H1 (cell line): ENCODE measurements around the gene RTN4RL2. TPM values are rescaled to one million over a fixed set of nuclear protein-coding genes. Genes with fewer than 3 reads are reported as not detected.
A peak's percentile ranks its signal among the peaks of the same experiment; 100 is the strongest.

ENCODE experiments used
- CTCF ChIA-PET: fragments of 300-600 bp; sonication (Branson Sonifier 250); formaldehyde crosslinking; loops from one replicate; lab custom pipeline; 2021; ENCODE audit not compliant: partially characterized antibody; lab: Charles Lee
- POLR2A ChIA-PET: fragments of 300-600 bp; sonication (Branson Sonifier 250); formaldehyde crosslinking; loops from one replicate; lab custom pipeline; 2021; ENCODE audit warnings: inconsistent platforms; ENCODE audit not compliant: partially characterized antibody; lab: Charles Lee
- DNase-seq, 2 experiments: peaks; one replicate each; pipeline versions ENCODE4 v3.0.0 to v3.0.0-alpha.2; 2010 to 2022; ENCODE audit warnings: low spot score in 2 of 2, low read depth in 1 of 2, mixed read lengths in 1 of 2
- FAIRE-seq: peaks from 2 replicates; lab custom pipeline; 2011; peaks lifted over from hg19 to GRCh38; lab: Jason Lieb, UNC
- H2AFZ ChIP-seq: 2 replicates; pipeline ENCODE4 v1.8.1; 2012; ENCODE audit warnings: low read length, inconsistent platforms
- H2AK5ac ChIP-seq: 2 replicates; pipeline ENCODE4 v1.6.1; 2013; ENCODE audit warnings: low read depth, low read length
- H2BK120ac ChIP-seq: replicated peaks from 2 replicates; pipeline ENCODE3; 2013; ENCODE audit warnings: low read depth, low read length, inconsistent platforms
- H2BK12ac ChIP-seq: 2 replicates; pipeline ENCODE4 v1.6.1; 2013; ENCODE audit warnings: low read depth, low read length
- H2BK15ac ChIP-seq: 2 replicates; pipeline ENCODE4 v1.6.1; 2013; ENCODE audit warnings: low read length
- H2BK20ac ChIP-seq: 2 replicates; pipeline ENCODE4 v1.6.1; 2013; ENCODE audit warnings: low read length
- H2BK5ac ChIP-seq: 2 replicates; pipeline ENCODE4 v1.6.1; 2013; ENCODE audit warnings: low read depth, low read length
- H3K14ac ChIP-seq: 2 replicates; pipeline ENCODE4 v1.6.1; 2013; ENCODE audit warnings: inconsistent platforms; ENCODE audit not compliant: insufficient read length
- H3K18ac ChIP-seq: 2 replicates; pipeline ENCODE4 v1.6.1; 2013; ENCODE audit warnings: low read length; ENCODE audit errors: extremely low read depth
- H3K23ac ChIP-seq: 2 replicates; pipeline ENCODE4 v1.6.1; 2013; ENCODE audit warnings: inconsistent platforms; ENCODE audit not compliant: insufficient read length
- H3K23me2 ChIP-seq: 2 replicates; pipeline ENCODE4 v1.6.1; 2013; ENCODE audit warnings: low read depth, low read length
- H3K27ac ChIP-seq: 2 replicates; pipeline ENCODE4 v1.6.1; 2011; ENCODE audit warnings: low read depth, low read length, inconsistent platforms
- H3K27me3 ChIP-seq, 4 experiments: replicated peaks in 1 of 4; 1 replicate in 1 of 4; 2 replicates in 3 of 4; pipeline versions ENCODE4 v1.6.1 to v1.8.1; 2011 to 2013; ENCODE audit warnings: low read length in 3 of 4, mild to moderate bottlenecking in 3 of 4, inconsistent platforms in 2 of 4, mixed read lengths in 2 of 4, moderate library complexity in 1 of 4; ENCODE audit not compliant: control insufficient read depth in 3 of 4, insufficient read depth in 3 of 4; ENCODE audit errors: extremely low read depth in 1 of 4
- H3K36me3 ChIP-seq, 4 experiments: 2 replicates each; pipeline versions ENCODE4 v1.6.1 to v1.8.1; 2011 to 2013; ENCODE audit warnings: mild to moderate bottlenecking in 4 of 4, low read length in 3 of 4, moderate library complexity in 2 of 4, control low read depth in 1 of 4, inconsistent platforms in 1 of 4; ENCODE audit not compliant: insufficient read depth in 4 of 4, control insufficient read depth in 2 of 4
- H3K4ac ChIP-seq: replicated peaks from 2 replicates; pipeline ENCODE3; 2013; ENCODE audit warnings: low read length, low read depth, mixed read lengths, inconsistent platforms; ENCODE audit not compliant: insufficient read length
- H3K4me1 ChIP-seq, 4 experiments: replicated peaks in 1 of 4; 1 replicate in 1 of 4; 2 replicates in 3 of 4; pipeline versions ENCODE4 v1.6.1 to v1.8.1; 2011 to 2013; ENCODE audit warnings: low read length in 3 of 4, inconsistent platforms in 2 of 4, mixed read lengths in 1 of 4; ENCODE audit not compliant: insufficient read depth in 4 of 4, control insufficient read depth in 3 of 4
- H3K4me2 ChIP-seq, 2 experiments: 2 replicates each; pipeline versions ENCODE4 v1.6.1 to v1.8.1; 2011 to 2013; ENCODE audit warnings: low read depth in 2 of 2, low read length in 2 of 2, control low read depth in 1 of 2, inconsistent platforms in 1 of 2, mild to moderate bottlenecking in 1 of 2; ENCODE audit not compliant: insufficient read depth in 1 of 2
- H3K4me3 ChIP-seq, 4 experiments: fragments of 200-600, 300-600 bp in 1 of 4; sonication (generic), shearing (Covaris generic), sonication (Bioruptor Twin) in 1 of 4; 2 replicates each; pipeline versions ENCODE4 v1.5.1 to v1.8.1; 2011 to 2016; ENCODE audit warnings: low read length in 4 of 4, low read depth in 3 of 4, control low read depth in 2 of 4, inconsistent platforms in 2 of 4, mild to moderate bottlenecking in 2 of 4, mixed read lengths in 1 of 4, moderate library complexity in 1 of 4; ENCODE audit not compliant: insufficient read depth in 2 of 4; ENCODE audit errors: extremely low read depth in 1 of 4
- H3K56ac ChIP-seq: replicated peaks from 2 replicates; pipeline ENCODE3; 2013; ENCODE audit warnings: low read depth, mild to moderate bottlenecking, mixed read lengths, low read length, inconsistent platforms; ENCODE audit not compliant: insufficient read length
- H3K79me1 ChIP-seq: 2 replicates; pipeline ENCODE4 v1.6.1; 2013; ENCODE audit warnings: low read depth, low read length, control low read depth
- H3K79me2 ChIP-seq, 2 experiments: 2 replicates each; pipeline versions ENCODE4 v1.6.1 to v1.8.1; 2012 to 2013; ENCODE audit warnings: low read length in 2 of 2, mild to moderate bottlenecking in 2 of 2, inconsistent platforms in 1 of 2; ENCODE audit not compliant: insufficient read depth in 2 of 2, control insufficient read depth in 1 of 2
- H3K9ac ChIP-seq, 4 experiments: replicated peaks in 1 of 4; 1 replicate in 1 of 4; 2 replicates in 3 of 4; pipeline versions ENCODE4 v1.6.1 to v1.8.1; 2011 to 2013; ENCODE audit warnings: low read depth in 3 of 4, low read length in 3 of 4, control low read depth in 2 of 4, mild to moderate bottlenecking in 2 of 4, moderate library complexity in 2 of 4, inconsistent platforms in 1 of 4; ENCODE audit errors: extremely low read depth in 1 of 4
- H3K9me3 ChIP-seq, 2 experiments: 2 replicates each; pipeline versions ENCODE4 v1.6.1 to v1.8.1; 2012 to 2013; ENCODE audit warnings: mild to moderate bottlenecking in 2 of 2, moderate library complexity in 2 of 2, control low read depth in 1 of 2, inconsistent platforms in 1 of 2, low read depth in 1 of 2, low read length in 1 of 2, mixed read lengths in 1 of 2; ENCODE audit not compliant: insufficient read depth in 2 of 2
- H4K20me1 ChIP-seq, 2 experiments: replicated peaks in 1 of 2; 2 replicates each; pipeline versions ENCODE3 to v1.8.1; 2011 to 2013; ENCODE audit warnings: inconsistent platforms in 2 of 2, low read length in 2 of 2, mild to moderate bottlenecking in 1 of 2; ENCODE audit not compliant: insufficient read depth in 2 of 2, control insufficient read depth in 1 of 2
- H4K5ac ChIP-seq: 2 replicates; pipeline ENCODE4 v1.6.1; 2013; ENCODE audit warnings: low read length, low read depth, mixed read lengths, inconsistent platforms; ENCODE audit not compliant: insufficient read length
- H4K8ac ChIP-seq: 2 replicates; pipeline ENCODE4 v1.8.0; 2013; ENCODE audit warnings: mild to moderate bottlenecking, moderate library complexity, low read length, inconsistent platforms; ENCODE audit not compliant: insufficient read depth; ENCODE audit errors: extremely low read depth
- H4K91ac ChIP-seq: replicated peaks from 2 replicates; pipeline ENCODE3; 2013; ENCODE audit warnings: low read length, mixed read lengths, inconsistent platforms; ENCODE audit not compliant: insufficient read length
- CBX8 ChIP-seq: fragments of 300-800, 300-1000 bp; sonication (generic); IDR thresholded peaks from 2 replicates; pipeline ENCODE4 v1.7.1; 2016; ENCODE audit warnings: low read depth, low read length, borderline replicate concordance
- POLR2A ChIP-seq, 2 experiments: IDR thresholded peaks; 1 replicate in 1 of 2; 2 replicates in 1 of 2; pipeline ENCODE4 v1.6.1; 2011; ENCODE audit warnings: low read depth in 2 of 2, low read length in 2 of 2, mild to moderate bottlenecking in 2 of 2; ENCODE audit errors: control extremely low read depth in 1 of 2
- RFX5 ChIP-seq: IDR thresholded peaks from 2 replicates; pipeline ENCODE4 v1.6.1; 2011; ENCODE audit warnings: low read depth, low read length, improper control_type of control experiment, borderline replicate concordance
- WGBS, 2 experiments: shearing (Covaris generic) in 1 of 2; methylation state at CpG; one replicate each; pipeline versions ENCODE4 v1.1.6 to v1.1.7; 2013 to 2015; ENCODE audit warnings: low lambda C conversion rate in 2 of 2, mixed read lengths in 2 of 2, inconsistent platforms in 1 of 2, low coverage in 1 of 2, missing lambda C conversion rate in 1 of 2; ENCODE audit not compliant: insufficient replicate concordance in 2 of 2, insufficient coverage in 1 of 2, insufficient read length in 1 of 2; ENCODE audit errors: extremely low coverage in 1 of 2, missing lambda C conversion rate in 1 of 2; 5-methylcytosine and 5-hydroxymethylcytosine counted together
- polyA plus RNA-seq, 7 experiments: library from polyadenylated mRNA; depleted of rRNA in 3 of 7; stranded (reverse) in 5 of 7; unstranded in 2 of 7; fragments of >200 nt in 5 of 7; fragments of 200-250 nt in 2 of 7; gene quantifications; 1 replicate in 5 of 7; 2 replicates in 1 of 7; 4 replicates in 1 of 7; pipeline versions ENCODE4 v1.2.1 to v1.2.3, GENCODE V29; 2011 to 2013; ENCODE audit warnings: missing spikeins in 2 of 7, mixed read lengths in 2 of 7
- total RNA-seq: library from RNA; stranded (reverse); fragmentation: NEBNext Ultra II Directional; extraction: Animal tissue kit (Norgen Biotek cat#: 25700); gene quantifications from 2 replicates; pipeline ENCODE4 v1.2.1, GENCODE V29; 2021

Gene RTN4RL2
- total and polyA plus RNA-seq, 2 of the 8 experiments (the other 6 are each of a cell fraction or from before 2014, with no cell fraction given) = 11.4 to 23.7 TPM

DNA sequence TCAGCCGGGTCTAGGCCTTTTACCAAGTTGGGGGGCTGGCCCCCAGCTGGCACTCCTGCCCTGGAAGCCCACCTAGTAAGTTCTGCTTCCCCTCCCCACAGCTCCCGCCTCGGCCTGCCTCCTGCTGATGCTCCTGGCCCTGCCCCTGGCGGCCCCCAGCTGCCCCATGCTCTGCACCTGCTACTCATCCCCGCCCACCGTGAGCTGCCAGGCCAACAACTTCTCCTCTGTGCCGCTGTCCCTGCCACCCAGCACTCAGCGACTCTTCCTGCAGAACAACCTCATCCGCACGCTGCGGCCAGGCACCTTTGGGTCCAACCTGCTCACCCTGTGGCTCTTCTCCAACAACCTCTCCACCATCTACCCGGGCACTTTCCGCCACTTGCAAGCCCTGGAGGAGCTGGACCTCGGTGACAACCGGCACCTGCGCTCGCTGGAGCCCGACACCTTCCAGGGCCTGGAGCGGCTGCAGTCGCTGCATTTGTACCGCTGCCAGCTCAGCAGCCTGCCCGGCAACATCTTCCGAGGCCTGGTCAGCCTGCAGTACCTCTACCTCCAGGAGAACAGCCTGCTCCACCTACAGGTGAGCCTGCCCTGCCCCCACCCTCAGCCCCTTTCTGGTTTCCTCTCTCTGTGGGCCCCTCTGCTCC, 7.3 kb downstream of the RTN4RL2 start:
- Histone ChIP-seq H4K8ac (peak overlapping the region; percentile 14; the same call in 1 of the 2 replicates), H2AFZ (no peak overlapping the region), H3K27me3 (peaks cover 0 to 2% (median under 1%) of the 10 kb centered on the region in 4 experiments; a peak in 4 of 7 replicates), H2BK15ac (no peak overlapping the region), H3K9ac (peak overlapping the region in 1 of 4 experiments; percentile 7; a peak in 1 of 7 replicates), H3K56ac (no peak overlapping the region)
- TF ChIP-seq POLR2A (IDR thresholded peaks at IDR 0.05; ENCODE audit: control extremely low read depth in 1 of 2, low read depth in 2 of 2, low read length in 2 of 2) = no peak
- peak; percentile 39; the same call in 1 of the 2 replicates for TF ChIP-seq RFX5
- TF ChIP-seq CBX8 = no peak
- TF ChIP-seq, all 59 proteins: peak for 1
- Histone ChIP-seq H4K91ac (no peak overlapping the region), H3K4me3 (no peak overlapping the region), H3K4ac (no peak overlapping the region), H3K9me3 (no peaks in the 10 kb centered on the region), H4K5ac (no peak overlapping the region), H2BK5ac (no peak overlapping the region; the same call in 1 of the 2 replicates), H3K79me1 (peaks cover 3% of the 10 kb centered on the region; the same call in 1 of the 2 replicates), H3K23me2 (no peaks in the 10 kb centered on the region), H3K18ac (no peak overlapping the region), H3K27ac (no peak overlapping the region), H3K79me2 (peaks cover 0 to 8% of the 10 kb centered on the region in 2 experiments; a peak in 2 of 4 replicates), H3K4me2 (peak overlapping the region in 1 of 2 experiments; percentile 13; a peak in 1 of 4 replicates), H3K14ac (no peak overlapping the region), H3K36me3 (peaks cover 0 to 11% (median 6%) of the 10 kb centered on the region in 4 experiments; a peak in 4 of 8 replicates), H3K4me1 (peaks cover 5 to 35% (median 29%) of the 10 kb centered on the region in 4 experiments), H2AK5ac (0 out of 2 replicates have a peak overlapping the region, but pooled peaks have one; percentile 88), H3K23ac (no peak overlapping the region), H2BK120ac (no peak overlapping the region), H4K20me1 (peaks cover 2 to 8% of the 10 kb centered on the region in 2 experiments), H2BK20ac (no peak overlapping the region), H2BK12ac (0 out of 2 replicates have a peak overlapping the region, but pooled peaks have one; percentile 27)
- no peak for DNase-seq
- CTCF ChIA-PET = interaction anchor here (0.6 to 1.2 kb wide), 7 partner anchors 8 to 59 kb away, joined by 3 to 4 read pairs (median 3); partner anchors contain the start of gene RTN4RL2
- POLR2A ChIA-PET = interaction anchor here (0.5 to 1.4 kb wide), 6 partner anchors 14 to 143 kb away, joined by 3 to 7 read pairs (median 4); partner anchors contain the start of genes SLC43A1 and TNKS1BP1
- no peak for FAIRE-seq
- 84% methylated on average over 23 of the region's 23 CpGs; no CpG with 5 or more reads in 1 of the 2 experiments for WGBS, 2 experiments
